Esophagus muscularis mucosa (tissue), 4 donors: Measurements from ENCODE around the gene TEAD1.

Experiments
- EP300 ChIP-seq: sonication (generic); formaldehyde crosslinking; IDR thresholded peaks from one replicate; pipeline ENCODE4 v1.6.1; 2017; ENCODE audit warnings: antibody characterized with exemption
- POLR2A ChIP-seq: fragments of 450-650 bp; IDR thresholded peaks from one replicate; pipeline ENCODE4 v1.6.1; 2017; ENCODE audit warnings: antibody characterized with exemption, moderate library complexity, mild to moderate bottlenecking, low read depth
- TF ChIP-seq, protein P1 (sequence below), 3 experiments: fragments of 200-600 bp in 2 of 3; fragments of 450-650 bp in 1 of 3; sonication (generic) in 2 of 3; IDR thresholded peaks; one replicate each; pipeline ENCODE4 v1.5.1; 2017 to 2019; ENCODE audit warnings: antibody characterized with exemption in 3 of 3, mild to moderate bottlenecking in 2 of 3, moderate library complexity in 1 of 3

DNA sequence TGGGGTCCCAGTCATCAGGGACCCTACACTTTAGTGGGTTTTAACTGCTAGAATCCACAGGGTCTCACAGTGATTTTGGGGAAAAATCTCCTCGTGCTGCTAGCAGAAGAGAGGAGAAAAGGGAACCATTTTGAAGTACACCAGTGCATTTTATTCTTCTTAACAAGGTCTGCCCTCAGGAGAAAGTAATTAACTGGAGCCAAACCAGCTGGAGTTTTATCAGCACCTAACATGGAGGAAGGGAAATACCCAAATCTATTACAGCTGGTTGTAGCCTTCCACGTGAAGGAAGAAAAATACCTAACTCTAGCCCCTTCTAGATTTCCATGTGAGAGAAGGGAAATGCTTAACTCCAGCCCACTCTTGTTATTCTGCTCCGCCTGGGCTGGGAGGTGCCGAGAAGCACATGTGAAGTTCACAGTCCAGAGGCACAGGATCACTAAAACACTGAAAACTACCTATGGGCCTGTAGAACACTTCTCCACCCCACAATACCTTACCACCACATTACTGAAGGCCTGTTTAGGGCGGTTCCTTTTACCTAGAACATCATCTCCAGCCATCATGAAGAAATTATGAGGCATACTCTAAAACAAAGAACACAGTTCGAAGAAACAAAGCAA lies 31.3 kb upstream of the TEAD1 start:
- TF ChIP-seq EP300 (no peak), POLR2A (no peak)
- TF ChIP-seq, protein P1, sequence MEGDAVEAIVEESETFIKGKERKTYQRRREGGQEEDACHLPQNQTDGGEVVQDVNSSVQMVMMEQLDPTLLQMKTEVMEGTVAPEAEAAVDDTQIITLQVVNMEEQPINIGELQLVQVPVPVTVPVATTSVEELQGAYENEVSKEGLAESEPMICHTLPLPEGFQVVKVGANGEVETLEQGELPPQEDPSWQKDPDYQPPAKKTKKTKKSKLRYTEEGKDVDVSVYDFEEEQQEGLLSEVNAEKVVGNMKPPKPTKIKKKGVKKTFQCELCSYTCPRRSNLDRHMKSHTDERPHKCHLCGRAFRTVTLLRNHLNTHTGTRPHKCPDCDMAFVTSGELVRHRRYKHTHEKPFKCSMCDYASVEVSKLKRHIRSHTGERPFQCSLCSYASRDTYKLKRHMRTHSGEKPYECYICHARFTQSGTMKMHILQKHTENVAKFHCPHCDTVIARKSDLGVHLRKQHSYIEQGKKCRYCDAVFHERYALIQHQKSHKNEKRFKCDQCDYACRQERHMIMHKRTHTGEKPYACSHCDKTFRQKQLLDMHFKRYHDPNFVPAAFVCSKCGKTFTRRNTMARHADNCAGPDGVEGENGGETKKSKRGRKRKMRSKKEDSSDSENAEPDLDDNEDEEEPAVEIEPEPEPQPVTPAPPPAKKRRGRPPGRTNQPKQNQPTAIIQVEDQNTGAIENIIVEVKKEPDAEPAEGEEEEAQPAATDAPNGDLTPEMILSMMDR (IDR thresholded peaks at IDR 0.05), result no peak
